IMR-90 (cell line): ENCODE results near the gene GBE1. TPM values are rescaled to one million over a fixed set of nuclear protein-coding genes. Genes with fewer than 3 reads are reported as not detected.

Source experiments
- ATAC-seq: fragments of 200-7000 bp; cut with Tn5 transposase; 2 replicates; pipeline ENCODE4 v1.9.1; 2020; ENCODE audit warnings: low read depth, mild to moderate bottlenecking, moderate library complexity
- BruUV-seq: library from RNA; stranded (reverse); fragments of 400-500 nt; replicated peaks from 2 replicates; lab custom pipeline; 2021; lab: Mats Ljungman, UMichigan
- CTCF ChIA-PET: fragments of 300-600 bp; formaldehyde crosslinking; extraction: SDS; loops from one replicate; lab custom pipeline; 2021; ENCODE audit warnings: antibody characterized with exemption; lab: Yijun Ruan, JAX
- POLR2A ChIA-PET: fragments of 300-600 bp; sonication (Branson Sonifier 250); formaldehyde crosslinking; loops from one replicate; lab custom pipeline; 2022; ENCODE audit warnings: antibody characterized with exemption; ENCODE audit not compliant: unreplicated experiment; lab: Charles Lee
- DNase-seq: peaks from one replicate; pipeline ENCODE4 v3.0.0; 2013
- H2AFZ ChIP-seq: replicated peaks from 2 replicates; pipeline ENCODE3; 2013; ENCODE audit warnings: low read length, mild to moderate bottlenecking; ENCODE audit not compliant: poor library complexity
- H2AK5ac ChIP-seq: 2 replicates; pipeline ENCODE4 v1.6.1; 2013; ENCODE audit warnings: low read depth, low read length, inconsistent platforms
- H2AK9ac ChIP-seq: replicated peaks from 2 replicates; pipeline ENCODE3; 2013; ENCODE audit warnings: mild to moderate bottlenecking, low read depth, low read length, moderate library complexity; ENCODE audit not compliant: poor library complexity
- H2BK120ac ChIP-seq: 2 replicates; pipeline ENCODE4 v1.6.1; 2013; ENCODE audit warnings: low read depth, low read length, inconsistent platforms
- H2BK15ac ChIP-seq: 3 replicates; pipeline ENCODE4 v1.6.1; 2013; ENCODE audit warnings: low read depth, low read length, inconsistent platforms
- H2BK20ac ChIP-seq: 2 replicates; pipeline ENCODE4 v1.6.1; 2013; ENCODE audit warnings: low read depth, mild to moderate bottlenecking, inconsistent platforms, low read length, moderate library complexity
- H2BK5ac ChIP-seq: 2 replicates; pipeline ENCODE4 v1.6.1; 2013; ENCODE audit warnings: mild to moderate bottlenecking, low read depth, low read length, inconsistent platforms; ENCODE audit not compliant: poor library complexity, severe bottlenecking
- H3K14ac ChIP-seq: replicated peaks from 2 replicates; pipeline ENCODE4 v1.6.1; 2013; ENCODE audit warnings: low read depth, low read length, inconsistent platforms
- H3K18ac ChIP-seq: 2 replicates; pipeline ENCODE4 v1.6.1; 2013; ENCODE audit warnings: low read depth, low read length, control low read depth
- H3K23ac ChIP-seq: 2 replicates; pipeline ENCODE4 v1.6.1; 2013; ENCODE audit warnings: low read depth, low read length, inconsistent platforms
- H3K27ac ChIP-seq: 2 replicates; pipeline ENCODE4 v1.5.1; 2013; ENCODE audit warnings: mild to moderate bottlenecking, control low read depth, low read length; ENCODE audit not compliant: insufficient read depth
- H3K27me3 ChIP-seq: 2 replicates; pipeline ENCODE4 v1.6.1; 2013; ENCODE audit warnings: low read length; ENCODE audit not compliant: control insufficient read depth, insufficient read depth
- H3K36me3 ChIP-seq: 2 replicates; pipeline ENCODE4 v1.6.1; 2013; ENCODE audit warnings: low read length, mixed read lengths; ENCODE audit not compliant: control insufficient read depth, insufficient read depth
- H3K4ac ChIP-seq: 2 replicates; pipeline ENCODE4 v1.6.1; 2013; ENCODE audit warnings: low read depth, low read length, inconsistent platforms
- H3K4me1 ChIP-seq: 2 replicates; pipeline ENCODE4 v1.6.1; 2013; ENCODE audit warnings: low read length, mixed read lengths; ENCODE audit not compliant: control insufficient read depth, insufficient read depth
- H3K4me2 ChIP-seq: 2 replicates; pipeline ENCODE4 v1.6.1; 2013; ENCODE audit warnings: low read depth, mild to moderate bottlenecking, control low read depth, low read length, moderate library complexity
- H3K4me3 ChIP-seq: 2 replicates; pipeline ENCODE4 v1.5.1; 2013; ENCODE audit warnings: low read depth, mild to moderate bottlenecking, control low read depth, low read length, moderate library complexity; ENCODE audit not compliant: insufficient read depth
- H3K56ac ChIP-seq: 2 replicates; pipeline ENCODE4 v1.6.1; 2013; ENCODE audit warnings: low read length, inconsistent platforms; ENCODE audit not compliant: insufficient read depth; ENCODE audit errors: extremely low read depth
- H3K79me1 ChIP-seq, 2 experiments: 2 replicates each; pipeline ENCODE4 v1.6.1; 2013; ENCODE audit warnings: low read length in 2 of 2, inconsistent platforms in 1 of 2, low read depth in 1 of 2
- H3K9ac ChIP-seq: 2 replicates; pipeline ENCODE4 v1.6.1; 2013; ENCODE audit warnings: low read depth, low read length, control low read depth
- H3K9me1 ChIP-seq: 2 replicates; pipeline ENCODE4 v1.6.1; 2013; ENCODE audit warnings: low read length, inconsistent platforms; ENCODE audit not compliant: insufficient read depth
- H3K9me3 ChIP-seq: 2 replicates; pipeline ENCODE4 v1.6.1; 2013; ENCODE audit warnings: low read length; ENCODE audit not compliant: control insufficient read depth, insufficient read depth
- H4K20me1 ChIP-seq: 2 replicates; pipeline ENCODE4 v1.6.1; 2013; ENCODE audit warnings: low read length, inconsistent platforms; ENCODE audit not compliant: insufficient read depth
- H4K5ac ChIP-seq: 2 replicates; pipeline ENCODE4 v1.6.1; 2013; ENCODE audit warnings: mild to moderate bottlenecking, low read depth, low read length, control low read depth
- H4K8ac ChIP-seq, 2 experiments: 2 replicates each; pipeline ENCODE4 v1.6.1; 2013; ENCODE audit warnings: low read depth in 2 of 2, low read length in 2 of 2, control low read depth in 1 of 2, inconsistent platforms in 1 of 2
- H4K91ac ChIP-seq: 2 replicates; pipeline ENCODE4 v1.6.1; 2013; ENCODE audit warnings: low read depth, low read length, inconsistent platforms; ENCODE audit not compliant: insufficient read depth
- BHLHE40 ChIP-seq: fragments of 150-350 bp; IDR thresholded peaks from 2 replicates; pipeline ENCODE4 v1.6.1; 2016; ENCODE audit warnings: mild to moderate bottlenecking, low read depth, low read length
- CEBPB ChIP-seq: IDR thresholded peaks from 2 replicates; pipeline ENCODE4 v1.6.1; 2012; ENCODE audit warnings: low read depth, low read length, improper control_type of control experiment
- FOS ChIP-seq: fragments of 150-350 bp; IDR thresholded peaks from 2 replicates; pipeline ENCODE4 v1.6.1; 2016; ENCODE audit warnings: low read depth, low read length
- MAFK ChIP-seq: IDR thresholded peaks from 2 replicates; pipeline ENCODE4 v1.6.1; 2012; ENCODE audit warnings: low read depth, low read length, improper control_type of control experiment
- RAD21 ChIP-seq: IDR thresholded peaks from 2 replicates; pipeline ENCODE4 v1.6.1; 2012; ENCODE audit warnings: low read length, improper control_type of control experiment
- WGBS, 2 experiments: methylation state at CpG; one replicate each; pipeline versions ENCODE4 v1.1.5 to v1.1.7; 2013; ENCODE audit warnings: missing lambda C conversion rate in 2 of 2; ENCODE audit not compliant: insufficient read length in 1 of 2; ENCODE audit errors: extremely low coverage in 2 of 2; 5-methylcytosine and 5-hydroxymethylcytosine counted together
- dilution Hi-C: fragments of 300-500 bp; cut with HindIII; formaldehyde crosslinking; loops from one replicate; pipeline ENCODE4 v1.14.3; 2018; ENCODE audit warnings: low sequenced_read_pairs; ENCODE audit not compliant: unreplicated experiment
- in situ Hi-C: fragments of 300-500 bp; cut with MboI; formaldehyde crosslinking; loops from 3 replicates; pipeline ENCODE4 v1.14.3; 2019; ENCODE audit warnings: low sequenced_read_pairs, inconsistent platforms, mixed read lengths
- intact Hi-C: fragments of 100-400 bp; cut with micrococcal nuclease; formaldehyde crosslinking; loops from 2 replicates; pipeline ENCODE4 v1.10.0; 2022
- polyA plus RNA-seq, 3 experiments: library from polyadenylated mRNA; depleted of rRNA; stranded (reverse); fragments of >200 nt; gene quantifications; 2 replicates each; pipeline ENCODE4 v1.2.3, GENCODE V29; 2012; ENCODE audit warnings: low replicate concordance in 1 of 3
- total RNA-seq: library from RNA; depleted of rRNA; stranded (reverse); fragments of >200 nt; gene quantifications from 2 replicates; pipeline ENCODE4 v1.2.3, GENCODE V29; 2012

The GBE1 gene
- total and polyA plus RNA-seq, 2 of the 4 experiments (the other 2 are of a cell fraction): 36.7 to 90.3 TPM

- Histone ChIP-seq H3K18ac (no peak overlapping the region), H3K9me1 (no peaks in the 10 kb centered on the region), H2AFZ (no peak overlapping the region), H4K5ac (no peak overlapping the region), H3K4me1 (no peaks in the 10 kb centered on the region), H3K14ac (no peak overlapping the region), H3K9me3 (no peaks in the 10 kb centered on the region), H3K4me3 (no peak overlapping the region), H3K36me3 (no peaks in the 10 kb centered on the region), H3K27me3 (no peaks in the 10 kb centered on the region), H3K4me2 (no peak overlapping the region), H2AK5ac (no peak overlapping the region), H4K20me1 (no peaks in the 10 kb centered on the region), H4K8ac (no peak overlapping the region), H2BK120ac (no peak overlapping the region), H3K23ac (no peak overlapping the region), H2AK9ac (no peak overlapping the region), H2BK15ac (no peak overlapping the region), H3K4ac (no peak overlapping the region), H2BK20ac (no peak overlapping the region), H3K27ac (no peak overlapping the region), H3K56ac (no peak overlapping the region), H3K79me1 (peaks cover 0 to 8% of the 10 kb centered on the region in 2 experiments; a peak in 3 of 4 replicates), H4K91ac (no peak overlapping the region), H2BK5ac (no peak overlapping the region), H3K9ac (no peak overlapping the region)
- no TSS peak for BruUV-seq
- in situ Hi-C loops (no loop called here), dilution Hi-C loops (no loop called here), intact Hi-C loops (no loop called here)
- POLR2A ChIA-PET: no interaction called here
- TF ChIP-seq RAD21 (no peak), CEBPB (no peak), BHLHE40 (no peak), MAFK (no peak), FOS (no peak)
- ATAC-seq (no peak), DNase-seq (no peak)
- WGBS, 2 experiments: no CpG with 5 or more reads among the region's 1 CpG
- CTCF ChIA-PET: no interaction called here
Observed at GRCh38 chr3:81549388-81549787, 212.1 kb downstream of the GBE1 start.
